GM06990 (cell line): ENCODE measurements around the gene HMG20B.

Source experiments
- DNase-seq: peaks from one replicate; pipeline ENCODE4 v3.0.0-alpha.2; 2011; ENCODE audit not compliant: insufficient read length; ENCODE audit errors: extremely low read depth
- H3K27me3 ChIP-seq: replicated peaks from 2 replicates; pipeline ENCODE4 v1.6.0; 2011; ENCODE audit warnings: low read length; ENCODE audit not compliant: control insufficient read depth, insufficient read depth
- H3K36me3 ChIP-seq: 2 replicates; pipeline ENCODE4 v1.5.1; 2011; ENCODE audit warnings: low read length; ENCODE audit not compliant: control insufficient read depth, insufficient read depth
- H3K4me3 ChIP-seq: replicated peaks from 2 replicates; pipeline ENCODE4 v1.5.1; 2011; ENCODE audit warnings: low read depth, mild to moderate bottlenecking, control low read depth, low read length
- CTCF ChIP-seq: IDR thresholded peaks from 2 replicates; pipeline ENCODE4 v1.5.1; 2011; ENCODE audit warnings: low read length, control low read depth, mild to moderate bottlenecking, inconsistent platforms; ENCODE audit not compliant: insufficient read depth, poor library complexity, severe bottlenecking

HMG20B gene

DNA sequence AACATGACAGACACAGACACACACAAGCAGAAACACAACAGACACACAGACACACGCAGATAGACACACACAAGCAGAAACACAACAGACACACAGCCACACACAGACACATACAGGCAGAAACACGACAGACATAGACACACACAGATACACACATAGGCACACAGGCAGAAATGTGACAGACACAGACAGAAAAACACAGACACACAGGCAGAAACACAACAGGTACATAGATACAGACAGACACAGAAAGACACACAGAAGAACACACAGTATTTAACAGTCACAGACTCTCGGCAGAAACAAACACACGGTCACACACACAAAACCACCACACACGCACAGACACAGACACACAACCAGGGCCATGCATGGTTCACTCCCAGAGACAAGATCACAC is 33.0 kb downstream of the HMG20B start:
- no peak for DNase-seq
- TF ChIP-seq CTCF, result no peak
- no peaks in the 10 kb centered on the region for H3K27me3 ChIP-seq
- no peak overlapping the region for H3K4me3 ChIP-seq
- peaks cover 2% of the 10 kb centered on the region; the same call in 1 of the 2 replicates for H3K36me3 ChIP-seq

- Histone ChIP-seq H3K36me3 (peaks cover 6% of the 10 kb centered on the region), H3K27me3 (no peaks in the 10 kb centered on the region), H3K4me3 (no peak overlapping the region; the same call in 1 of the 2 replicates)
- DNase-seq, result no peak
- TF ChIP-seq CTCF, result no peak
Observed at GRCh38 chr19:3606174-3606689, 33.5 kb downstream of the HMG20B start.

- Histone ChIP-seq H3K27me3 (no peaks in the 10 kb centered on the region), H3K4me3 (no peak within 1 kb of the TSS; the same call in 1 of the 2 replicates), H3K36me3 (peaks cover 9% of the 10 kb centered on the region)
- DNase-seq, result no peak
- TF ChIP-seq CTCF, result no peak
Observed at GRCh38 chr19:3606690-3607289, 34.0 kb downstream of the HMG20B start, which contains the start of gene TBXA2R. TSS of gene TBXA2R (minus strand) at chr19:3606875. CDS start at chr19:3600634, 6,241 bp downstream.

DNA sequence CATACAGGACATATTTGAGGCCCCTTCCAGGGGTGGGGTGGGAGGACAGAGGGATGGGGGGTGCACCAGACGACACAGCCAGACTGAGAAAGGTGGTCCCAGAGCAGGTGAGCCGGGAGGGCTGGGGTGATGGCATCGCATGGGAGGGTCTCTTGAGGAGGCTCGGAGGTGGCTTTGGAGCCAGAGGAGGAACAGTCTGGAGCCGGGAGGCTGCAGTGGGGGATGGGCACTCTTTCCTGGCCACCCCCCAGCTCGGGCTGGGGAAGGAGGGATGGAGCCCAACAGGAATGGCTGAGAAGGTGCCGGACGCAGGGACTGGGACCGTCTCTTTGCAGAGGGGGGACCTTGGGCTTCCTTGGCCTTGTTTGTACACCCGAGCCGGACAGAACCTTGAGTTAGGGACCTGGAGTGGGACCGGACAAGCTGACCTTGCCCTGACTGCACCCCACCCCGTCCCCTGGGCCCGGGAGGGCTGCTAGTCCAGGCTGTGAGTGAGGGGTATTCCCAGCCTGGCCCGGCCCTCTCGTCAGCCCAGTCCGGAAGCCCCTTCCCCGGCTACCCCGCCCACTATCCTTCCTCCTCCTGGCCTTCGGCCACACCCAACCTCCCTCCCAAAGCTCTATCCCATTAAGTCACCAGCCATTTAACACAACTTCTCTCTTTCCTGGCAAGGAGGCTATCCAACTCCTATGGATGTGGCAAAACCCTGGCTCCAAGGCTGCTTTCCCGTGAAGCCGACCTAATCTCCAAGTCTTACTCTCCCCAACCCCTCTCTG is 34.7 kb downstream of the HMG20B start:
- H3K27me3 ChIP-seq, result no peaks in the 10 kb centered on the region
- DNase-seq, result no peak
- TF ChIP-seq CTCF, result no peak
- peaks cover 13% of the 10 kb centered on the region for H3K36me3 ChIP-seq
- no peak overlapping the region for H3K4me3 ChIP-seq

DNA sequence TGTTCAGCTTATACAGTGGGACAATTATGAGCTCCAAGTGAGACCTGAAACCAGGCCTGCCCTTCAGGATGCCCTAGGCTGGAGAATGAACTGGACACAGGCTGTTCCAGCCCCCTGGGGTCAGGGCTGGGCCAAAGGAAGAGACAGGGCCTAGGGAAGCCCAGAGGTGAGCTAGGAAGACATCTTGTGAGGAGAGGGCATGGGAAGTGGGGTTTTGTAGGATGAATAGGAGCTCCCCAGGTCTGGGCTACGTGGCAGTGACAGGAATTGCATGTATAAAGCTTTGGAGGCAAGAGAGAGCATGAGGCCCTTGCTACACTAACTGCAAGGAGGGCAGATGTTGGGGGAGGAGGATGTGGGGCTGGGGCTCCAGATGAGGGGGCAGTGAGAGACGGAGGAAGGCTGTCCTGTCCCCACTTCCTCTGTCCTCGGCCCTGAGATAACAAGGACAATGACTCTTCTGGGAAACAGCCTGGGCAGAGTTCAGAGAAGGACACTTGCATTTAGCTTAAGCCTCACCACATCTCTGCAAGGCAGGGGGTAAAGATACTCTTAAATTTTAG is 35.4 kb downstream of the HMG20B start:
- H3K27me3 ChIP-seq, result no peaks in the 10 kb centered on the region
- no peak overlapping the region for H3K4me3 ChIP-seq
- H3K36me3 ChIP-seq, result peaks cover 14% of the 10 kb centered on the region
- no peak for DNase-seq
- TF ChIP-seq CTCF, result no peak
